H1 (cell line): ENCODE data around the gene UBE3B. TPM values are rescaled to one million over a fixed set of nuclear protein-coding genes. Genes with fewer than 3 reads are reported as not detected.

ENCODE experiments used
- CTCF ChIA-PET: fragments of 300-600 bp; sonication (Branson Sonifier 250); formaldehyde crosslinking; loops from one replicate; lab custom pipeline; 2021; ENCODE audit not compliant: partially characterized antibody; lab: Charles Lee
- POLR2A ChIA-PET: fragments of 300-600 bp; sonication (Branson Sonifier 250); formaldehyde crosslinking; loops from one replicate; lab custom pipeline; 2021; ENCODE audit warnings: inconsistent platforms; ENCODE audit not compliant: partially characterized antibody; lab: Charles Lee
- DNase-seq, 2 experiments: peaks; one replicate each; pipeline versions ENCODE4 v3.0.0 to v3.0.0-alpha.2; 2010 to 2022; ENCODE audit warnings: low spot score in 2 of 2, low read depth in 1 of 2, mixed read lengths in 1 of 2
- FAIRE-seq: peaks from 2 replicates; lab custom pipeline; 2011; peaks lifted over from hg19 to GRCh38; lab: Jason Lieb, UNC
- H2AFZ ChIP-seq: 2 replicates; pipeline ENCODE4 v1.8.1; 2012; ENCODE audit warnings: low read length, inconsistent platforms
- H2AK5ac ChIP-seq: 2 replicates; pipeline ENCODE4 v1.6.1; 2013; ENCODE audit warnings: low read depth, low read length
- H2BK120ac ChIP-seq: replicated peaks from 2 replicates; pipeline ENCODE3; 2013; ENCODE audit warnings: low read depth, low read length, inconsistent platforms
- H2BK12ac ChIP-seq: 2 replicates; pipeline ENCODE4 v1.6.1; 2013; ENCODE audit warnings: low read depth, low read length
- H2BK15ac ChIP-seq: 2 replicates; pipeline ENCODE4 v1.6.1; 2013; ENCODE audit warnings: low read length
- H2BK20ac ChIP-seq: 2 replicates; pipeline ENCODE4 v1.6.1; 2013; ENCODE audit warnings: low read length
- H2BK5ac ChIP-seq: 2 replicates; pipeline ENCODE4 v1.6.1; 2013; ENCODE audit warnings: low read depth, low read length
- H3K14ac ChIP-seq: 2 replicates; pipeline ENCODE4 v1.6.1; 2013; ENCODE audit warnings: inconsistent platforms; ENCODE audit not compliant: insufficient read length
- H3K18ac ChIP-seq: 2 replicates; pipeline ENCODE4 v1.6.1; 2013; ENCODE audit warnings: low read length; ENCODE audit errors: extremely low read depth
- H3K23ac ChIP-seq: 2 replicates; pipeline ENCODE4 v1.6.1; 2013; ENCODE audit warnings: inconsistent platforms; ENCODE audit not compliant: insufficient read length
- H3K23me2 ChIP-seq: 2 replicates; pipeline ENCODE4 v1.6.1; 2013; ENCODE audit warnings: low read depth, low read length
- H3K27ac ChIP-seq: 2 replicates; pipeline ENCODE4 v1.6.1; 2011; ENCODE audit warnings: low read depth, low read length, inconsistent platforms
- H3K27me3 ChIP-seq, 4 experiments: replicated peaks in 1 of 4; 1 replicate in 1 of 4; 2 replicates in 3 of 4; pipeline versions ENCODE4 v1.6.1 to v1.8.1; 2011 to 2013; ENCODE audit warnings: low read length in 3 of 4, mild to moderate bottlenecking in 3 of 4, inconsistent platforms in 2 of 4, mixed read lengths in 2 of 4, moderate library complexity in 1 of 4; ENCODE audit not compliant: control insufficient read depth in 3 of 4, insufficient read depth in 3 of 4; ENCODE audit errors: extremely low read depth in 1 of 4
- H3K36me3 ChIP-seq, 4 experiments: 2 replicates each; pipeline versions ENCODE4 v1.6.1 to v1.8.1; 2011 to 2013; ENCODE audit warnings: mild to moderate bottlenecking in 4 of 4, low read length in 3 of 4, moderate library complexity in 2 of 4, control low read depth in 1 of 4, inconsistent platforms in 1 of 4; ENCODE audit not compliant: insufficient read depth in 4 of 4, control insufficient read depth in 2 of 4
- H3K4ac ChIP-seq: replicated peaks from 2 replicates; pipeline ENCODE3; 2013; ENCODE audit warnings: low read length, low read depth, mixed read lengths, inconsistent platforms; ENCODE audit not compliant: insufficient read length
- H3K4me1 ChIP-seq, 4 experiments: replicated peaks in 1 of 4; 1 replicate in 1 of 4; 2 replicates in 3 of 4; pipeline versions ENCODE4 v1.6.1 to v1.8.1; 2011 to 2013; ENCODE audit warnings: low read length in 3 of 4, inconsistent platforms in 2 of 4, mixed read lengths in 1 of 4; ENCODE audit not compliant: insufficient read depth in 4 of 4, control insufficient read depth in 3 of 4
- H3K4me2 ChIP-seq, 2 experiments: 2 replicates each; pipeline versions ENCODE4 v1.6.1 to v1.8.1; 2011 to 2013; ENCODE audit warnings: low read depth in 2 of 2, low read length in 2 of 2, control low read depth in 1 of 2, inconsistent platforms in 1 of 2, mild to moderate bottlenecking in 1 of 2; ENCODE audit not compliant: insufficient read depth in 1 of 2
- H3K4me3 ChIP-seq, 4 experiments: fragments of 200-600, 300-600 bp in 1 of 4; sonication (generic), shearing (Covaris generic), sonication (Bioruptor Twin) in 1 of 4; 2 replicates each; pipeline versions ENCODE4 v1.5.1 to v1.8.1; 2011 to 2016; ENCODE audit warnings: low read length in 4 of 4, low read depth in 3 of 4, control low read depth in 2 of 4, inconsistent platforms in 2 of 4, mild to moderate bottlenecking in 2 of 4, mixed read lengths in 1 of 4, moderate library complexity in 1 of 4; ENCODE audit not compliant: insufficient read depth in 2 of 4; ENCODE audit errors: extremely low read depth in 1 of 4
- H3K56ac ChIP-seq: replicated peaks from 2 replicates; pipeline ENCODE3; 2013; ENCODE audit warnings: low read depth, mild to moderate bottlenecking, mixed read lengths, low read length, inconsistent platforms; ENCODE audit not compliant: insufficient read length
- H3K79me1 ChIP-seq: 2 replicates; pipeline ENCODE4 v1.6.1; 2013; ENCODE audit warnings: low read depth, low read length, control low read depth
- H3K79me2 ChIP-seq, 2 experiments: 2 replicates each; pipeline versions ENCODE4 v1.6.1 to v1.8.1; 2012 to 2013; ENCODE audit warnings: low read length in 2 of 2, mild to moderate bottlenecking in 2 of 2, inconsistent platforms in 1 of 2; ENCODE audit not compliant: insufficient read depth in 2 of 2, control insufficient read depth in 1 of 2
- H3K9ac ChIP-seq, 4 experiments: replicated peaks in 1 of 4; 1 replicate in 1 of 4; 2 replicates in 3 of 4; pipeline versions ENCODE4 v1.6.1 to v1.8.1; 2011 to 2013; ENCODE audit warnings: low read depth in 3 of 4, low read length in 3 of 4, control low read depth in 2 of 4, mild to moderate bottlenecking in 2 of 4, moderate library complexity in 2 of 4, inconsistent platforms in 1 of 4; ENCODE audit errors: extremely low read depth in 1 of 4
- H3K9me3 ChIP-seq, 2 experiments: 2 replicates each; pipeline versions ENCODE4 v1.6.1 to v1.8.1; 2012 to 2013; ENCODE audit warnings: mild to moderate bottlenecking in 2 of 2, moderate library complexity in 2 of 2, control low read depth in 1 of 2, inconsistent platforms in 1 of 2, low read depth in 1 of 2, low read length in 1 of 2, mixed read lengths in 1 of 2; ENCODE audit not compliant: insufficient read depth in 2 of 2
- H4K20me1 ChIP-seq, 2 experiments: replicated peaks in 1 of 2; 2 replicates each; pipeline versions ENCODE3 to v1.8.1; 2011 to 2013; ENCODE audit warnings: inconsistent platforms in 2 of 2, low read length in 2 of 2, mild to moderate bottlenecking in 1 of 2; ENCODE audit not compliant: insufficient read depth in 2 of 2, control insufficient read depth in 1 of 2
- H4K5ac ChIP-seq: 2 replicates; pipeline ENCODE4 v1.6.1; 2013; ENCODE audit warnings: low read length, low read depth, mixed read lengths, inconsistent platforms; ENCODE audit not compliant: insufficient read length
- H4K8ac ChIP-seq: 2 replicates; pipeline ENCODE4 v1.8.0; 2013; ENCODE audit warnings: mild to moderate bottlenecking, moderate library complexity, low read length, inconsistent platforms; ENCODE audit not compliant: insufficient read depth; ENCODE audit errors: extremely low read depth
- H4K91ac ChIP-seq: replicated peaks from 2 replicates; pipeline ENCODE3; 2013; ENCODE audit warnings: low read length, mixed read lengths, inconsistent platforms; ENCODE audit not compliant: insufficient read length
- EP300 ChIP-seq, 2 experiments: IDR thresholded peaks; 1 replicate in 1 of 2; 2 replicates in 1 of 2; pipeline ENCODE4 v1.6.1; 2011 to 2012; ENCODE audit warnings: low read depth in 2 of 2, low read length in 2 of 2, mild to moderate bottlenecking in 2 of 2, borderline replicate concordance in 1 of 2, inconsistent platforms in 1 of 2, moderate library complexity in 1 of 2
- POLR2AphosphoS5 ChIP-seq: IDR thresholded peaks from 2 replicates; pipeline ENCODE4 v1.6.1; 2011; ENCODE audit warnings: low read depth, low read length
- SP1 ChIP-seq: IDR thresholded peaks from 2 replicates; pipeline ENCODE4 v1.6.1; 2011; ENCODE audit warnings: low read depth, low read length
- TAF7 ChIP-seq: optimal IDR thresholded peaks from 2 replicates; pipeline ENCODE3; 2011; ENCODE audit warnings: low read depth, mild to moderate bottlenecking, inconsistent platforms, low read length, moderate library complexity, borderline replicate concordance
- WGBS, 2 experiments: shearing (Covaris generic) in 1 of 2; methylation state at CpG; one replicate each; pipeline versions ENCODE4 v1.1.6 to v1.1.7; 2013 to 2015; ENCODE audit warnings: low lambda C conversion rate in 2 of 2, mixed read lengths in 2 of 2, inconsistent platforms in 1 of 2, low coverage in 1 of 2, missing lambda C conversion rate in 1 of 2; ENCODE audit not compliant: insufficient replicate concordance in 2 of 2, insufficient coverage in 1 of 2, insufficient read length in 1 of 2; ENCODE audit errors: extremely low coverage in 1 of 2, missing lambda C conversion rate in 1 of 2; 5-methylcytosine and 5-hydroxymethylcytosine counted together
- polyA plus RNA-seq, 7 experiments: library from polyadenylated mRNA; depleted of rRNA in 3 of 7; stranded (reverse) in 5 of 7; unstranded in 2 of 7; fragments of >200 nt in 5 of 7; fragments of 200-250 nt in 2 of 7; gene quantifications; 1 replicate in 5 of 7; 2 replicates in 1 of 7; 4 replicates in 1 of 7; pipeline versions ENCODE4 v1.2.1 to v1.2.3, GENCODE V29; 2011 to 2013; ENCODE audit warnings: missing spikeins in 2 of 7, mixed read lengths in 2 of 7
- total RNA-seq: library from RNA; stranded (reverse); fragmentation: NEBNext Ultra II Directional; extraction: Animal tissue kit (Norgen Biotek cat#: 25700); gene quantifications from 2 replicates; pipeline ENCODE4 v1.2.1, GENCODE V29; 2021
- TF ChIP-seq, protein P1 (sequence below): IDR thresholded peaks from 2 replicates; pipeline ENCODE4 v1.6.1; 2012; ENCODE audit warnings: inconsistent platforms
- TF ChIP-seq, protein P2 (sequence below): IDR thresholded peaks from 2 replicates; pipeline ENCODE4 v1.6.1; 2011; ENCODE audit warnings: low read length, improper control_type of control experiment
- TF ChIP-seq, protein P3 (sequence below): IDR thresholded peaks from 2 replicates; pipeline ENCODE4 v1.6.1; 2011; ENCODE audit warnings: low read depth, mild to moderate bottlenecking, low read length; ENCODE audit not compliant: insufficient read depth

UBE3B gene
- total and polyA plus RNA-seq, 2 of the 8 experiments (the other 6 are each of a cell fraction or from before 2014, with no cell fraction given) = 14.0 to 21.1 TPM

DNA sequence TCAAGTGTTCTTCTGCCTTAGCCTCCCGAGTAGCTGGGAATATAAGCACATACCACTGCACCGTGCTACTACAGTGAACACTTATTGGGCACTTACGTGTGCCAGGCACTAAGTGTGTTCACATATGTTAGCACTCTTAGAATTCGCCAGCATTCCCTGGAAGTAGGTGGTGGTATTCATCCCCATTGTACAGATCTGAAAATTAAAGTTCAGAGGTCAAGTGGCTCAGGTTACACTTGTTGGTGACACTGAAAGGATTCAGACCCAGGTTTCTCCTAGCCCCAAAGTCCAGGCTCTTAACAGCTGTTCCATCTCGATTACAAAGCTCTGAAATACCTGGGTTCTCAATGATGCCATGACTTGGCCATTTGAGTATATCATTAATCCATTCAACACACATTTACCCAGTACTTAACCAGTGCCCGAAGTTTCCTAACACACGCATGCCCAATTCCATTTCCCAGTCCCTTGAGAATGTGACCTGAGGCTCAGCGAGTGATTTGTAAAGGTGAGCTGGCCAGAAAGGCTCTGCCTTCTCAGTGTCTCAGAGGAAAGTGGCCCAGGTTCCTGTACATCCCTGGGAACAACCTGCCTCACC is 101.0 kb downstream of the UBE3B start:
- Histone ChIP-seq H2AK5ac (no peak overlapping the region), H3K36me3 (peaks cover 8 to 57% (median 18%) of the 10 kb centered on the region in 4 experiments; a peak in 6 of 8 replicates), H2BK12ac (no peak overlapping the region), H3K4me2 (no peak overlapping the region), H2BK5ac (no peak overlapping the region), H3K18ac (no peak overlapping the region), H2BK20ac (no peak overlapping the region), H2BK120ac (no peak overlapping the region), H3K4ac (no peak overlapping the region), H3K4me3 (no peak overlapping the region), H3K9ac (no peak overlapping the region), H4K91ac (no peak overlapping the region), H2AFZ (no peak overlapping the region), H4K5ac (no peak overlapping the region), H3K23ac (no peak overlapping the region), H2BK15ac (no peak overlapping the region), H3K56ac (no peak overlapping the region), H3K9me3 (no peaks in the 10 kb centered on the region), H3K27me3 (no peaks in the 10 kb centered on the region), H4K8ac (no peak overlapping the region), H3K14ac (no peak overlapping the region), H3K79me1 (no peaks in the 10 kb centered on the region), H3K4me1 (peaks cover 0 to 4% (median 3%) of the 10 kb centered on the region in 4 experiments; a peak in 4 of 7 replicates), H4K20me1 (peaks cover 0 to 5% of the 10 kb centered on the region in 2 experiments), H3K23me2 (peaks cover 5% of the 10 kb centered on the region; the same call in 1 of the 2 replicates), H3K27ac (no peak overlapping the region), H3K79me2 (peaks cover 0 to 6% of the 10 kb centered on the region in 2 experiments; a peak in 1 of 4 replicates)
- 88% methylated on average over 8 of the region's 8 CpGs; no CpG with 5 or more reads in 1 of the 2 experiments for WGBS, 2 experiments
- CTCF ChIA-PET = interaction anchor here (1.1 kb wide), 1 partner anchor 197 kb away, joined by 4 read pairs; no protein-coding TSS in a partner anchor
- FAIRE-seq (no peak), DNase-seq (no peak)
- POLR2A ChIA-PET = no interaction called here
- TF ChIP-seq POLR2AphosphoS5 (no peak), SP1 (no peak), EP300 (IDR thresholded peaks at IDR 0.05; ENCODE audit: borderline replicate concordance in 1 of 2, low read depth in 2 of 2, low read length in 2 of 2) (no peak), TAF7 (no peak)
- TF ChIP-seq, protein P1, sequence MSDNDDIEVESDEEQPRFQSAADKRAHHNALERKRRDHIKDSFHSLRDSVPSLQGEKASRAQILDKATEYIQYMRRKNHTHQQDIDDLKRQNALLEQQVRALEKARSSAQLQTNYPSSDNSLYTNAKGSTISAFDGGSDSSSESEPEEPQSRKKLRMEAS = no peak
- TF ChIP-seq, protein P2, sequence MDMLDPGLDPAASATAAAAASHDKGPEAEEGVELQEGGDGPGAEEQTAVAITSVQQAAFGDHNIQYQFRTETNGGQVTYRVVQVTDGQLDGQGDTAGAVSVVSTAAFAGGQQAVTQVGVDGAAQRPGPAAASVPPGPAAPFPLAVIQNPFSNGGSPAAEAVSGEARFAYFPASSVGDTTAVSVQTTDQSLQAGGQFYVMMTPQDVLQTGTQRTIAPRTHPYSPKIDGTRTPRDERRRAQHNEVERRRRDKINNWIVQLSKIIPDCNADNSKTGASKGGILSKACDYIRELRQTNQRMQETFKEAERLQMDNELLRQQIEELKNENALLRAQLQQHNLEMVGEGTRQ = no peak
- TF ChIP-seq, protein P3, sequence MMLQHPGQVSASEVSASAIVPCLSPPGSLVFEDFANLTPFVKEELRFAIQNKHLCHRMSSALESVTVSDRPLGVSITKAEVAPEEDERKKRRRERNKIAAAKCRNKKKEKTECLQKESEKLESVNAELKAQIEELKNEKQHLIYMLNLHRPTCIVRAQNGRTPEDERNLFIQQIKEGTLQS = no peak
